MM.1S (cell line): ENCODE measurements around the gene GFAP.

Source experiments
- EZH2 ChIP-seq: fragments of 300-600 bp; sonication (generic); optimal IDR thresholded peaks from 2 replicates; pipeline ENCODE3; 2017; ENCODE audit warnings: low read depth, mild to moderate bottlenecking, antibody characterized with exemption, low read length, mixed read lengths
- EZH2phosphoT487 ChIP-seq: fragments of 300-600 bp; sonication (generic); IDR thresholded peaks from 2 replicates; pipeline ENCODE4 v1.6.1; 2018; ENCODE audit warnings: antibody characterized with exemption, low read length
- TF ChIP-seq, protein P1 (sequence below): fragments of 300-600 bp; sonication (generic); IDR thresholded peaks from 2 replicates; pipeline ENCODE4 v1.5.1; 2016; ENCODE audit warnings: antibody characterized with exemption, low read length, mixed read lengths

DNA sequence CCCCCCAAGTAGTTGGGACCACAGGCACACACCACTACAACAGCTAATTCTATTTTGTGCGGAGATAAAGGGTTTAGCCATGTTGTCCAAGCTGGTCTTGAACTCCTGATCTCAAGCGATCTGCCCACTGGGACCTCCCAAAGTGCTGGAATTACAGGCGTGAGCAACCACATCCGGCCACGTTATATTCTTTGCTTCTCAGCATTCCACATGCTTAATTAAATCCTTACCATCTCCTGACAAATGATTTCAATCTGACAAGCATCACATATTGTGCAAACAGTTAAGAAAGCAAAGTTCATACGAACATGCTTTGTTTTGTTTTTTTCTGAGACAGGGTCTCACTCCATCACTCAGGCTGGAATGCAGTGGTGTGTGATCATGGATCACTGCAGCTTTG is 49.4 kb downstream of the GFAP start:
- TF ChIP-seq, protein P1, sequence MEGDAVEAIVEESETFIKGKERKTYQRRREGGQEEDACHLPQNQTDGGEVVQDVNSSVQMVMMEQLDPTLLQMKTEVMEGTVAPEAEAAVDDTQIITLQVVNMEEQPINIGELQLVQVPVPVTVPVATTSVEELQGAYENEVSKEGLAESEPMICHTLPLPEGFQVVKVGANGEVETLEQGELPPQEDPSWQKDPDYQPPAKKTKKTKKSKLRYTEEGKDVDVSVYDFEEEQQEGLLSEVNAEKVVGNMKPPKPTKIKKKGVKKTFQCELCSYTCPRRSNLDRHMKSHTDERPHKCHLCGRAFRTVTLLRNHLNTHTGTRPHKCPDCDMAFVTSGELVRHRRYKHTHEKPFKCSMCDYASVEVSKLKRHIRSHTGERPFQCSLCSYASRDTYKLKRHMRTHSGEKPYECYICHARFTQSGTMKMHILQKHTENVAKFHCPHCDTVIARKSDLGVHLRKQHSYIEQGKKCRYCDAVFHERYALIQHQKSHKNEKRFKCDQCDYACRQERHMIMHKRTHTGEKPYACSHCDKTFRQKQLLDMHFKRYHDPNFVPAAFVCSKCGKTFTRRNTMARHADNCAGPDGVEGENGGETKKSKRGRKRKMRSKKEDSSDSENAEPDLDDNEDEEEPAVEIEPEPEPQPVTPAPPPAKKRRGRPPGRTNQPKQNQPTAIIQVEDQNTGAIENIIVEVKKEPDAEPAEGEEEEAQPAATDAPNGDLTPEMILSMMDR: no peak
- TF ChIP-seq EZH2phosphoT487: no peak
- no peak for TF ChIP-seq EZH2
